NCI-H1105 (cell line): Measurements from ENCODE around the gene TPD52L3.

Source experiments
- DNase-seq: peaks from one replicate; lab custom pipeline; 2025; lab: John Stamatoyannopoulos, UW

The TPD52L3 gene

GRCh38 chr9:6328103-6328502 is at the start of gene TPD52L3:
TSS of gene TPD52L3 (plus strand) at chr9:6328375. CDS start at chr9:6328596, 221 bp downstream.
- no peak for DNase-seq

GRCh38 chr9:6301858-6302257 is 26.3 kb upstream of the TPD52L3 start:
- no peak for DNase-seq

GRCh38 chr9:6302417-6302816 is 25.8 kb upstream of the TPD52L3 start:
- DNase-seq: no peak

DNA sequence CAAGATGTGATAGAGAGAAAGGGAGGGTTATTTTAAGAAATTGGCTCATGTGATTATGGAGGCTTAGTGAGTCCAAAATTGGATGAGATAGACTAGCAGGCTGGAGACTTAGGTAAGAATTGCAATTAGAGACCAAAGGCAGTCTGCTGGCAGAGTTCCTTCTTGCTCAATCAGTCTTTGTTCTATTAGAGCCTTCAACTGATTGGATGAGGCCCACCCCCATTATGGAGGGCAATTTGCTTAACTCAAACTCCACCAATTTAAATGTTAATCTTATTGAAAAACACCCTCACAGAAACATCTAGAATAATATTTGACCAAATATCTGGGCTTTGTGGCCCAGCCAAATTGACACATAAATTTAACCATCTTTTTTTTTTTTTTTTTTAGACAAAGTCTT is 23.9 kb upstream of the TPD52L3 start:
- DNase-seq: no peak

- DNase-seq: peak; percentile 20
Observed at GRCh38 chr9:6305954-6306563, 22.1 kb upstream of the TPD52L3 start.

- no peak for DNase-seq
Observed at GRCh38 chr9:6307551-6308096, 20.6 kb upstream of the TPD52L3 start.

GRCh38 chr9:6330958-6331634 is 2.9 kb downstream of the TPD52L3 start:
- DNase-seq: no peak

DNA sequence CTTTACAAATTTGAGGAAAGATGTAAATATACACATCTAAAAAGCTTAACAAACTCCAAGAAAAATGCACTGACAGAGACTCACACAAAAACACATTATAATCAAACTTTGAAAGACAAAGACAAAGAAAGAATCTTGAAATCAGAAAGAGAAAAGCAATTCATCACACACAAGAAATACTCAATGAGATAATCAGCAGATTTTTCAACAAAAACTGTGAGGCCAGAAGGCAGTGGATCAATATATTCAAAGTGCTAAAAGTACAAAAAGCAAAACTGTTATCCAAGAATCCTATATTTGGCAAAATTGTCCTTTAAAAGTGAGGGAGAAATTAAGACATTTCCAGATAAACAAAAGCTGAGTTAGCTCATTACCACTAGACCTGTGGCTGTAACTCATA is 6.1 kb downstream of the TPD52L3 start:
- DNase-seq: no peak

DNA sequence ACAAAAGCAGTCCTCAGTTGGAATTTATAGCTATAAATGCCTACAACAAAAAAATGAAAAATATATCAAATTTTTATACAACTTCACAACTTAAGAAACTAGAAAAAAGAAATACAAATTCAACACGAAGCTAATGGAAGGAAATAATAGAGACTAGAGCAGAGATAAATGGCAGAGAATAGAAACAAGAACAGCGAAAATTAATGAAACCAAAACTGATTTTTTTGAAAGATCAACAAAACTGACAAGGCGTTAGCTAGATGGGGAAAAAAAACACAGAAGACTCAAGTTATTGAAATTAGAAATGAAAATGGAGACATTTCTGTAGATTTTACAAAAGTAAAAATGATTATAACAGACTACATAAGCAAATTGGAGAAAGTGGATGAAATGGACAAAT is 20.6 kb downstream of the TPD52L3 start:
- DNase-seq: no peak

DNA sequence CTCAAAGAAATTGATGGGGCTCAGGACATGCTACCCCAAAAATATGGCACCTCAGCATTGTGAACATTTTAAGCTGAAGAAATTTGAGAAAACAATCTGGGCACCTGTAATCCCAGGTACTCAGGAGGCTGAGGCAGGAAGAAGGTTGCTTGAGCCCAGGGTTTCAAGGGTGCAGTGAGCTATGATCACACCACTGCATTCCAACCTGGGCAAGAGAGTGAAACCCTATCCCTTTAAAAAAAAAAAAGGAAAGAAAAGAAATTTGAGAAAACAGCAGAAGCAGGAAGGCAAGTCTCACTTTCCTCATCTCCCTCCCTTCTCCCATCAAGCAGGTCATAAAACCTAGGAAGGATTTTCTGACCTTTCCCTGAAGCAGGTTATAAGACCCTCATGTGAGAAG is 23.6 kb downstream of the TPD52L3 start:
- no peak for DNase-seq

DNA sequence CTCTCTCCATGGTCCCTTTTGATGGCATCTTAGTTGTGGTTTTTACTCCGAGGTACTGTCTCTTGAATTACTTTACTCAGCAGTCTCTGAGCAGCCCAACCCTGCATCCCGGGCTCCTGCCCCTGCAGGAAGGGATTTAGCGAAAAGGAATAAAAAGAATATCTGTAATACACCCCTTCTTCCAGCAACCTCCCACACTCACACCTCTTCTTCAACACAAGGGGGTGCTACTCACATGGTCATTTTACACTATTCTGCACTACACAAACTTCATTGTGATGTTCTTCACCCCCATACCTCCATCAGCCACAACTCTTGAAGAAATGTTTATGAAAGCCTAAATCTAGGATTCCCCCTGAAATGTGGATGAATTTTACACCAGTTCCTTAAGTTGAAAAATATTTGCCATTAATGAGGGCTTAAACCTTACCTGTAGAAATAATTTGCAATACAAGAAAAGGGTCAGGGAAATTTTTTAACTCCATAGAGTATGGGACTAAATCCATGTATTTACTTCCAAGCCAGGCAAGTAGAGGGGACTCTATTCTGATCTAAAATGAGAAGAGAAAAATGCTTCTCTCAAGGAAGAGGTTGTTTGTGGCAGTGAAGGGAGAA is 26.0 kb downstream of the TPD52L3 start:
- DNase-seq: peak; percentile 36

- no peak for DNase-seq
Observed at GRCh38 chr9:6355728-6356127, 27.6 kb downstream of the TPD52L3 start.

DNA sequence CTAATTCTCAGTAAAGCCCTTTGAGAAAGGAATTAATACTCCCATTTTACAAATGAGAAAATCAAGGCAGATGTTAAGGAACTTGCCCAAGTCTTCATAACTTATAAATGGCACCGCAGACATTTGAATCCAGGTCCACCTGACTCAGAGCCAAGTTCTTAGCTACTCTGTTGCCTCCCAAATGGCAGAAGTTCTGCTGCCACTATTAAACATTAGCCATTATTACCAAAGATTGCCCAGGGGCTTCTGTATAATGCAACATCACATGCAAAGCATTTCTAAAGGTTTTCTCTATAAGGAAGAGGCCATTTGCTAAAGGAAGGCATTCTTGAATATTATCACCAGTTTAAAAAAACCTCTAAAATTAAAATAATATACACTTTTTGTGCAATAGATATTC is 28.3 kb downstream of the TPD52L3 start:
- no peak for DNase-seq

DNA sequence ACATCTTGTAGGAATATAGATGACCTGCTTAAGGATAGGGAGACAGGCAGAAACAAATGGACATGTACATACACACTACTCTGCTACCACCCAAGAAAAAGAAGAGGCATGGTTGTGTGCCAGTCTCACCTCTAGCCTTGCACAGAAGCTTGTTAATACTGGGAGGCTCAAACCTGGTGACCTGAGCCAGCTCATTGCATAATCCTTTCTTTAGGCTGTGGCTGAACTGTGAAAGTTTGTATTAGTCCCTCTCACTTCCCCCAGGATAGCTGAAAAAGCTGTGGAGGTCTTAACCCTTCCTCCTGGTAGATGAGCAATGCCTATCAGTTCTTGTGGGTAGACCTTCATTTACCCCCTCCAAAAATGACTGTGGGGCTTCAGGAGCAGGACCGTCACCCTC is 28.7 kb downstream of the TPD52L3 start:
- DNase-seq: no peak

GRCh38 chr9:6367128-6367890 is 39.1 kb downstream of the TPD52L3 start:
- DNase-seq: no peak

DNA sequence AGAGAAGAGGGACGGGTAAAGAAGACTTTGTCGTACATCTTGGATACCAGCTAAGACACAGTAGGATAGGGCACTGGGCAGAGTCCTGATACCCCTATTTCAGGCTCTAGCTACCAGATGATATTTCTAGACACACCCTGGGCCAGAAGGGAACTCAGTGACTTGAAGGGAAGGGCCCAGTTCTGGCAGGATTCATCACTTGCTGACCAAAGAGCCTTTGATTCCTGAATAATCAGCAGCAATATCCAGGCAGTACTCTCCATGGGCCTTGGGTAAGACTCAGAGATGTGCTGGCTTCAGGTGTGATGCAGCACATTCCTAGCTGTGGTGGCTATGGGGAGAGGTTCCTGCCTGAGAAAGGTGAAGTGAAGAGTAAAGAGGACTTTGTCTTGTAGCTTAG is 40.7 kb downstream of the TPD52L3 start:
- no peak for DNase-seq
